ENCODE measurements around the gene TIMM17B. TPM values are rescaled to one million over a fixed set of nuclear protein-coding genes. Genes with fewer than 3 reads are reported as not detected.

Gene TIMM17B
- total RNA-seq = 10 to 100 TPM; 27.1 to 58.9 (median 34.6) TPM

DNA sequence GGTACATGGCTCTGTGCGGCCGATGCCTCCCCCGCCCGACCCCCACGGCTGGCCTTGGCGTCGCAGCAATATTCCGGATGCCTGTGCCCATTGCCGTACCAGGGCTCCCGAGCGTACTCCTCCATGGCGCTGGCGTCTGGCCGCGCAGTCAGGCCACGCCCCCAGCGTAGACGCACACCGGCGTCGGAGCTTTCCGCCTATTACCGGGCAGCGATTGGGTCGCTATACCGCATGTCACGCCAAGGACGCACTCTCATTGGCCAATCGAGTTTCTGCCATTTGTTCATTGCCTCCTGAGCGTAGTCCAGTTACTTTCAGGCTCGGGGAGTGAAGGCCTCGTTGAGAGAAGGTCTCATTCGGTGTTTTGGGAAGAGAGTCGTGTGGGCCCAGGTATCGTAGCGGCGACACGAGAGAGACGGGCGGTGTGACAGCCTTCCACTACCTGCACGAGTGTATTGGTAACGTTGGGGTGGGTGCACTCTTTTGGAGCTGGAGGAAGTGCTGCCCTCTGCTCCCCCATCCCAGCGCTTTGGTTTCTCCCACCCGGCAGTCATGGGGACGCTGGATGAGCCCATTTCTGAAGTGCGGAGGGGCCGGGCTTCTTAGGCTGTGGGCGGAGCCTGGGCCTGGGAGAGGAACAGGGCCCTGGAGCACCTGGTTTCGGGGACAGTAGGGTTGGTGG is at the start of gene TIMM17B, which contains the start of gene PQBP1:
Gene TIMM17B, minus strand, starts transcription at position 144 of the 682 bp plus-strand sequence. Its CDS starts 19 bp downstream, at position 125.
Gene PQBP1, plus strand, starts transcription at position 306 of the 682 bp plus-strand sequence. CDS start 580 bp downstream, outside the sequence.
- peak within 1 kb of the TSS; percentile 90 to 97 (median 96) for H3K27ac ChIP-seq
- DNase-seq = peak; percentile 47
- H3K9me3 ChIP-seq = no peaks in the 10 kb centered on the region
- peaks cover 0 to 34% (median 16%) of the 10 kb centered on the region in 3 donors for H3K4me1 ChIP-seq
- WGBS, 2 donors = 26% methylated on average over 14 of the region's 49 CpGs; no CpG with 5 or more reads in 1 of the 2 donors
- no peaks in the 10 kb centered on the region for H3K27me3 ChIP-seq
- intact Hi-C loops (cut with DNase I) = no loop called here
- TF ChIP-seq, protein P1, sequence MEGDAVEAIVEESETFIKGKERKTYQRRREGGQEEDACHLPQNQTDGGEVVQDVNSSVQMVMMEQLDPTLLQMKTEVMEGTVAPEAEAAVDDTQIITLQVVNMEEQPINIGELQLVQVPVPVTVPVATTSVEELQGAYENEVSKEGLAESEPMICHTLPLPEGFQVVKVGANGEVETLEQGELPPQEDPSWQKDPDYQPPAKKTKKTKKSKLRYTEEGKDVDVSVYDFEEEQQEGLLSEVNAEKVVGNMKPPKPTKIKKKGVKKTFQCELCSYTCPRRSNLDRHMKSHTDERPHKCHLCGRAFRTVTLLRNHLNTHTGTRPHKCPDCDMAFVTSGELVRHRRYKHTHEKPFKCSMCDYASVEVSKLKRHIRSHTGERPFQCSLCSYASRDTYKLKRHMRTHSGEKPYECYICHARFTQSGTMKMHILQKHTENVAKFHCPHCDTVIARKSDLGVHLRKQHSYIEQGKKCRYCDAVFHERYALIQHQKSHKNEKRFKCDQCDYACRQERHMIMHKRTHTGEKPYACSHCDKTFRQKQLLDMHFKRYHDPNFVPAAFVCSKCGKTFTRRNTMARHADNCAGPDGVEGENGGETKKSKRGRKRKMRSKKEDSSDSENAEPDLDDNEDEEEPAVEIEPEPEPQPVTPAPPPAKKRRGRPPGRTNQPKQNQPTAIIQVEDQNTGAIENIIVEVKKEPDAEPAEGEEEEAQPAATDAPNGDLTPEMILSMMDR (IDR thresholded peaks at IDR 0.05) = no peak
- TF ChIP-seq POLR2A (IDR thresholded peaks at IDR 0.05) = peak in 3 of 4 donors; percentile 47 to 83 (median 64)
- peak within 1 kb of the TSS; percentile 65 to 77 (median 70) for H3K4me3 ChIP-seq
- H3K36me3 ChIP-seq = peaks cover 0 to 50% (median 2%) of the 10 kb centered on the region in 3 donors

DNA sequence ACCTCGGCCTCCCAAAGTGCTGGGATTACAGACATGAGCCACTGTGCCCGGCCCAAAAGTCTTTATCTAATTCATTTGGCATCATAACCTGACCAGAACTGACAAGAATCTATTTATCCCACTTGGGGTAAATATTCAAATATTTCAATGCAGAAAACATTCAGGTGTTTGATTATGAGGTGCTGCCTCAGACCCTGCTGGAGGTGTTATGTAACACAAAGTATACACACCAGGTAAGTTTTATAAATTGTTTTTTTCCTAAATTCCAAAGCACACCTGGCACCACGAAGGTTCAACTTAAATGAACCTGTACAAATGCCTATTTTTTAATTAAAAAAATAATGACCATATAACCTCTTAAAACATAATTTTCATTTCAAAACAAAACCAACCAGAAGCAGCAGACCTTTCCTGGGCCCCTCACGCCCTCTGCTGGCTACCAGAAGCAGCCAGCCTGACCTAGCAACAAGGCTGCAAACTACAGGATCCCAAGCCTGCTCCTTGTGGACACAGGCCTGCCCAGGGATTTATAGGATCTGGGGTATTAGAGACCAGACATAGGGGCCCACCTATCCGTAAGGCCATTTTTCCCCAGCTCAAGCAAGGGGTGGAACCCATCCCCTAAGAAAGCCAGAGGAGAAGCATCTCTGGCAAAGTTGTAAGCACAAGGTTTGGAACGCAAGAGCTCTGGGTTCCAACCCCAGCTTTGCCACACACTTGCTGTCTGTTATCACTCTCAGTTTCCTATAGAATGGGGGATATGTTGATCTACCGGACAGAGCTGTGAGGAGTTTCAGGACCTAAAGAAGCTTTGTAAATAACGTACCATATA is 48.2 kb upstream of the TIMM17B start:
- Histone ChIP-seq H3K4me3 (no peak overlapping the region), H3K4me1 (peaks cover 0 to 16% (median 0%) of the 10 kb centered on the region in 3 donors), H3K36me3 (peaks cover 0 to 22% (median 0%) of the 10 kb centered on the region in 3 donors), H3K27me3 (no peaks in the 10 kb centered on the region), H3K9me3 (no peaks in the 10 kb centered on the region), H3K27ac (no peak overlapping the region)
- 51 to 54% methylated on average over 8 of the region's 8 CpGs for WGBS, 2 donors
- intact Hi-C loops (cut with DNase I) = no loop called here
- TF ChIP-seq, protein P1 (IDR thresholded peaks at IDR 0.05) = peak; percentile 37 to 74 (median 54)
- no peak for TF ChIP-seq POLR2A (IDR thresholded peaks at IDR 0.05)
- no peak for DNase-seq

DNA sequence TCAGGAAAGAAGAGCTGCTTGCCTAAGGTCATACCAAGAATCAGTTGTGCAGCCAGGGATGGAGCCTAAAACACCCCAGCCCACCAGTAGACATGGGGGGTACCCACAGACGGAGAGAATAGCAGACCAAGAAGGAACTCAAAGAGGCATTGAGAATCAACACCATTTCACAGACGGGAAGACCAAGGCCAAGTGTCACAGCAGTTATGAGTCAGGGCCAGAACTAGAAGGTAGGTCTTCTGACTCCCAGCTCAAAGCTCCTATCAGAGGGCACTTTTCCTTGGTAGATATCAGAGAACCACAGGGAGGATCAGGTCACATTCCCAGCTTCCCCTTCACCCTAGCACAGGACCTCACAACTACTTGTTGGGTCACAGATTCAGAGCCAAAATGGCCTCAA is 45.3 kb upstream of the TIMM17B start:
- Histone ChIP-seq H3K36me3 (peaks cover 0 to 34% (median 0%) of the 10 kb centered on the region in 3 donors), H3K9me3 (no peaks in the 10 kb centered on the region), H3K4me1 (peaks cover 0 to 38% (median 2%) of the 10 kb centered on the region in 3 donors), H3K27me3 (no peaks in the 10 kb centered on the region), H3K27ac (no peak overlapping the region), H3K4me3 (no peak overlapping the region)
- intact Hi-C loops (cut with DNase I) = no loop called here
- 65 to 71% methylated on average over 1 to 2 of the region's 2 CpGs for WGBS, 2 donors
- TF ChIP-seq POLR2A (IDR thresholded peaks at IDR 0.05) = no peak
- TF ChIP-seq, protein P1 (IDR thresholded peaks at IDR 0.05) = no peak
- no peak for DNase-seq

DNA sequence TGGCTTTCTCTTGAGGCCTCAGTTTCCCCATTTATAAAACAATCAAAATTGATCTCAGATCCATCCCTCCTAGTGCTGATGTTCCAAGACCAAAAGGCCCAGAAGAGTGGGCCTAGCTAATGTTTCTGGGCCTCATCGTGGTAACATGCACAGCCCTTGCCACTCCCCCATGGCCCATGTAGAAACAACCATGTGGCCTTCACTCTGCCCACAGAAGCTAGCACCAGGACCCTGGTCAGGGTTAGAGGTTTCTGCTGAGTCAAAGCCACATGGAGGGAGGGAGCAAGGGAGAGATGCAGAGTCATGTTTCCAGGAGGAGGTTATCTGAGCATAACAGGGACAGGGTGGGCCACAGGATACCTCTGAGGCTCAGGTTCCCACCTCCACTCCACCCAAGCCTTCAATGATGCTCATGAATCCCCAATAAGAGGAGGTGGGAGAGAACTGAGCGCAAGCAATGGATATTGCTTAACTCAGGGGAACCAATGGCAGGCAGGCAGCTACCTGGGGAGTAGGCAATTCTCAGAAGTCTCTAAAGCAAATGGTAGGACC is 42.9 kb upstream of the TIMM17B start:
- TF ChIP-seq POLR2A (IDR thresholded peaks at IDR 0.05) = no peak
- TF ChIP-seq, protein P1 (IDR thresholded peaks at IDR 0.05) = no peak
- H3K27ac ChIP-seq = peak overlapping the region in 1 of 4 donors; percentile 68
- intact Hi-C loops (cut with DNase I) = no loop called here
- no peaks in the 10 kb centered on the region for H3K9me3 ChIP-seq
- H3K4me1 ChIP-seq = peaks cover 0 to 36% (median 4%) of the 10 kb centered on the region in 3 donors
- no peak overlapping the region for H3K4me3 ChIP-seq
- no peaks in the 10 kb centered on the region for H3K27me3 ChIP-seq
- H3K36me3 ChIP-seq = peaks cover 0 to 54% (median 0%) of the 10 kb centered on the region in 3 donors
- 88 to 100% methylated on average over 1 of the region's 2 CpGs for WGBS, 2 donors
- DNase-seq = no peak
